Smooth muscle cell of the brain vasculature (primary cell): ENCODE data around the gene GRK5.
"Not testable (repeated sequence)": the region's sequence is repeated elsewhere in the genome, so short reads cannot be mapped to it uniquely, and the experiment has no call there.

Experiments
- DNase-seq: peaks from one replicate; pipeline ENCODE4 v3.0.0-alpha.2; 2012; ENCODE audit warnings: low read depth, low spot score

The GRK5 gene

GRCh38 chr10:119221666-119222065 is 14.3 kb downstream of the GRK5 start:
- no peak for DNase-seq

GRCh38 chr10:119222537-119222936 is 15.2 kb downstream of the GRK5 start:
- DNase-seq: no peak

DNA sequence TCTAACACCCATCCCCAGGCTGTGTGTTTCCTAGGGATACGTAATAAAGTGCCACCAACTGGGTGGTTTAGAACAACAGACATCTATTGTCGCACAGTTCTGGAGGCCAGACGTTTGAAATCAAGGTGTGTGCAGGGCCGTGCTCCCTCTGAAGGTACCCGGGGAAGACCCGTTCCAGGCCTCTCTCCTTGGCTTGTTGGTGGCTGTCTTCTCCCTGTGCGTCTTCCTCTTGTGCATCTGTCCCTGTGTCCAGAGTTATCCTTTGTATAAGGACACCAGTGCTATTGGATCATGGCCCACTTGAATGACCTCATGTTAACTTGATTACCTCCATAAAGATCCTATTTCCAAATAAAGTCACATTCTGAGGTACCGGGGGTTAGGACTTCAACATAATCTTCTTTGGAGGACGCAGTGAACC is 15.6 kb downstream of the GRK5 start:
- no peak for DNase-seq

- no peak for DNase-seq
Observed at GRCh38 chr10:119225083-119225658, 17.8 kb downstream of the GRK5 start.

DNA sequence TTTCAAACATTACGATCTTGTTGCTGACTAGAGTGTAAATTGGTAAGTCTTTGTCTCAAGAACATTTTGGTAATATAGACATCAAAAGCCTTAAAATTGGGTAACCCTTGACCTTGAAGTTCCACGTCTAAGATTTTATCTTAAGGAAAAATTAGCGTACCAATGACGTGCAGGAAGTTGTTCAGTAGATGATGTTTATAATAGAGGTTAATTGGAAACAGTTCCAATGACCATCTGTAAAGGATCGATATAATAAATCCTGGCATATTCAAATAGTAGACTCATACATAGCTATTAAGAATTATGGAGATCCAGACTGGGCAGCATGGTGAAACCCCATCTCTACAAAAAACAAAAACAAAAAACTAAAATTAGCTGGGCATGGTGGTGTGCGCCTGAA is 20.5 kb downstream of the GRK5 start:
- DNase-seq: no peak

GRCh38 chr10:119231654-119232053 is 24.3 kb downstream of the GRK5 start:
- no peak for DNase-seq

DNA sequence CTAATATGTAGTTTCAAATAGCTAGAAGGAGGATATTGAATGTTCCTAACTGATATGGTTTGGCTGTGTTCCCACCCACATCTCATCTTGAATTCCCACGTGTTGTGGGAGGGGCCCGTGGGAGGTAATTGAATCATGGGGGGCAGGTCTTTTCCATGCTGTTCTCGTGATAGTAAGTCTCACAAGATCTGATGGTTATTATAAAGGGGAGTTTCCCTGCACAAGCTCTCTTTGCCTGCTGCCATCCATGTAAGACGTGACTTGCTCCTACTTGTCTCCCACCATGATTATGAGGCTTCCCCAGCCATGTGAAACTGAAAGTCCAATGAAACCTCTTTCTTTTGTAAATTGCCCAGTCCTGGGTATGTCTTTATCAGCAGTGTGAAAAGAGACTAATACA is 25.1 kb downstream of the GRK5 start:
- DNase-seq: not testable (repeated sequence)

DNA sequence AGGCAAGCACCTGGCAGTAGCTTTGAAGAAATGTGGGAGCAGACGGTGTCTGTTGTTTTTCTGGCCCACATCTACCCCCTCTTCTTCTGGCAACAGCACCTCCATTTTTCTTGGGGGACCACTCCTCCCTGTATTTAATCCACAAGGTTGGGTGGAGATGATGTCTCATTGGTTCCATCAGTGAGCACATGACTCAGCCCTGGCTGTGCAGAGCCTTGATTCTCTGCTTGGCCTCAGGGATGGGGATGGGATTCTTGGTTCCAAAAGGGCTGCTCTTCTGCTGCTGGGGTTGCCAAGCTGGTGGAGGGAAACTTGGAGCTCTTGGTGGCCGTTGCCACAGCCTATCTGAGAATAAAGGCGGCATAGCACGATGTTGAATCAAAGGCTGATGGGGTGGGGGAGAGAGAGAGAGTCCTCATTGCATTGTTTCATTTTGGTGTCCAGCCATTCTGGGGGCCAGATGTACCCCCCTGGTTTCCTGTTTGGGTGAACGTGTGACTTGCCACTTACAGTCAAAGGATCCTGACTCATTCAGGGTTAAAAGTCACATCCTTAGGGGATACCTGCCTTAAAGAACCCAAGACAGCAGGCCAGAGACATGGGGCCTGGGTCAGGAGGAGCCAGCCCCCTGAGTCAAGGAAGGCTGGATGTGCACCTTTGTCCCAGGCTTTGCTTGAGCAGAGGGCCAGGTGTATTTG is 25.9 kb downstream of the GRK5 start:
- DNase-seq: no peak

- no peak for DNase-seq
Observed at GRCh38 chr10:119233821-119234220, 26.4 kb downstream of the GRK5 start.

GRCh38 chr10:119235356-119235755 is 28.0 kb downstream of the GRK5 start:
- DNase-seq: no peak

DNA sequence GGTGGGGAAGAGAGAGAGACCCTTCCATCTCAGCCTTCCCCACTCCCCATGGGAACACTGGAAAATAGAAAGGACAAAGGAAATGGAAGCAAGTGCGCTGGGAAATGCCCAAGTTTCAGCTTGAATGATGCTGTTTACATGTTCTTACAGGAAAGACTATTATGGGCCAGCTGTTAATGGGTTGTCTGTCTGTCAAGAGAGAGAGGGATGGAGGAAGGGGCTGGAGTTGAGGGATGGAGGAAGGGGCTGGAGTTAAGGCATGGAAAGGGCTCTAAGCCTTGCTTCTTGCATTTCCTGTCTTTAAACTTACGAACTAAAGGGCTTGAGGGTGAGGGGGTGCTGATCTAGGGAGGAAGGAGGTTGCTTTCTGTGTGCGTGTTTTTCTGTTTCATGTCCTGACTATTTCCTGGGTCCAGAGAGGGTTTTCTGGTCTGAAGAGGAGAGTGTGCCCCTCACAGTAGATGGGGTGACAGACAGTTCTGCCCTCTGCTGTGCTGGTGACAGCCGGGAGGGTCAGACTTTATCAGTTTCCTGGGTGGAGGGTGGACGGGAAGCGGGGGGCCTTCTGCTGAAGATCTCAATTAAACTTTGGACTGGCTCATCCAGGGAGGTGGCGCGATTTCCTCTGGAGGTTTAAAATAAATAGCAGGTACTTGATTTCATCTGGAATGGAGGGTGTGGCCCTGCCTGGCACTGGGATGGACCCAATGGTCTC is 30.5 kb downstream of the GRK5 start:
- no peak for DNase-seq

- DNase-seq: no peak
Observed at GRCh38 chr10:119238577-119238976, 31.2 kb downstream of the GRK5 start.

- not testable (repeated sequence) for DNase-seq
Observed at GRCh38 chr10:119239015-119239414, 31.6 kb downstream of the GRK5 start.

DNA sequence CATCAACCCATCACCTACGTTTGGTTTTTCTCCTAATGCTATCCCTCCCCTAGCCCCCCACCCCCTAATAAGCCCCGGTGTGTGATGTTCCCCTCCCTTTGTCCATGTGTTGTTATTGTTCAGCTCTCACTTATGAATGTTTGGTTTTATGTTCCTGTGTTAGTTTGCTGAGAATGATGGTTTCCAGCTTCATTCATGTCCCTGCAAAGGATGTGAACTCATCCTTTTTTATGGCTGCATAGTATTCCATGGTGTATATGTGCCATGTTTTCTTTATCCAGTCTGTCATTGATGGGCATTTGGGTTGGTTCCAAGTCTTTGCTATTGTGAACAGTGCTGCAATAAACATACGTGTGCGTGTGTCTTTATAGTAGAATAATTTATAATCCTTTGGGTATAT is 32.3 kb downstream of the GRK5 start:
- DNase-seq: not testable (repeated sequence)

- no peak for DNase-seq
Observed at GRCh38 chr10:119241066-119241465, 33.7 kb downstream of the GRK5 start.

- no peak for DNase-seq
Observed at GRCh38 chr10:119242186-119242585, 34.8 kb downstream of the GRK5 start.

- DNase-seq: no peak
Observed at GRCh38 chr10:119243488-119243887, 36.1 kb downstream of the GRK5 start.

- DNase-seq: no peak
Observed at GRCh38 chr10:119243967-119244366, 36.6 kb downstream of the GRK5 start.

- no peak for DNase-seq
Observed at GRCh38 chr10:119245272-119245671, 37.9 kb downstream of the GRK5 start.

- peak; percentile 46 for DNase-seq
Observed at GRCh38 chr10:119246862-119247549, 39.6 kb downstream of the GRK5 start.

DNA sequence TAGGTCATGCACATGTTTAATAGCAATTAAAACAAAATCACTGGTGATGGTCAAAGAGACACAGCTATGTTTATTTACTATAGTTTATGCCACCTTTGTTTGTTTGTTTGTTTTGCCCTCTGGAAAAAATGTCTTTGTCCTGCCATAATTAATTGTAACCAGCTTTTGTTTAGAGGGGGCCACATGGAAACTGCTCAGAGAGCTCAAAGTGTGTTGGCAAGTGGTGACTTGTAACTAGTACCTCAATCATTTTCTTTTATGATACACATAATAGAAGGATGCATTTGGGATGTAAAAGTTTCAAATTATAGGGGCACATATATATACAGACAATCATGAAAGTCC is 40.2 kb downstream of the GRK5 start:
- no peak for DNase-seq

- DNase-seq: no peak
Observed at GRCh38 chr10:119248184-119248583, 40.8 kb downstream of the GRK5 start.
